Fibroblast of skin of back (primary cell): ENCODE data around the gene RNF215. TPM values are rescaled to one million over a fixed set of nuclear protein-coding genes. Genes with fewer than 3 reads are reported as not detected.
A peak's percentile ranks its signal among the peaks of the same experiment; 100 is the strongest.

ENCODE experiments used
- DNase-seq: peaks from one replicate; pipeline ENCODE4 v3.0.0-alpha.2; 2013
- polyA plus RNA-seq, 2 experiments: library from polyadenylated mRNA; unstranded; fragments of 120-200 nt; gene quantifications; one replicate each; pipeline ENCODE4 v1.2.1, GENCODE V29; 2013; ENCODE audit not compliant: insufficient read length in 2 of 2

RNF215 gene
- 22.0 TPM for polyA plus RNA-seq (2013, experiment 1 of 2; ENCODE audit: insufficient read length)
- polyA plus RNA-seq (2013, experiment 2 of 2; ENCODE audit: insufficient read length) = 19.8 TPM

DNA sequence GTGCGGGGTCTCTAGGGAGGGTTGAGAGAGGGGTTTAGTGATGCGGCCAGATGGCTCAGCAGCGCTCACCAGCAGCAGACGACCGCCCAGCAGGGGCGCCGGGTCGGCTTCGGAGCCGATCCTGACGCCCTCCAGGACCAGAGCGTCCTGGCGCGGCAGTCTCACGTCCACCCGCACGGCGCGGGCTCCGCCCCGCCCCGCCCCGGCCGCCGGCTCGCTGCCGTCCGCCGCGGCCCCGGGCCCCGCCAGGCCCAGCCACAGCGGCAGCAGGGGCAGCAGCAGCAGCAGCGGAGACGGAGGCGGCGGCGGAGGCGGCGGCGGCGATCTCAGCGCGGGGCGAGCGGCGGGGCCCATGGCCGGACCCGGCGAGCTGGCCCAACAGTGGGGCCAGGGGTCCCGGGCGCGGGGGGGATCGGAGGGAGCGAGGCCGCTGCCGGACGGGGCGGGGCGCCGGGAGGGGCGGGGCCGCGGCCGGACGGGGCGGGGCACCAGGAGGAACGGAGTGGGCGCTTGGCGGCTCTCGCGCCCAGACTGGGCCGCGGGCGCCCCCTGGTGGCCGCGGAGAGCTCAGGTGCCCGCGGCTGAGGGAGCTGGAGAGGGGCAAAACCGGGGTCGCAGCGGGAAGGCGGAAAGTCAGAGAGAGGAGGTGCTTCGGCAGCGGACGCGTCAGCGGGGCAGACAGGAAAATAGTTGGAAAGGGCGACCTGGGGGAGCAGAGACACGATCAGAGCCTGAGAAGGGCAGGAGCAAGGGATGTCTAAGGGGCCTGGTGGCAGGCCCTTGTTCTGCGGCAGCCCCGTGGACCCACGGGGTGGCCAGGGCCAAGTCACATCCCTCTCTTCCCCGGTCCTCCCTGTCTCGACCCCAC, at the start of gene RNF215:
RNF215 (minus strand) TSS at position 452 of the 868 bp plus-strand sequence; CDS start at position 354, 98 bp downstream.
- peak; percentile 76 for DNase-seq

DNA sequence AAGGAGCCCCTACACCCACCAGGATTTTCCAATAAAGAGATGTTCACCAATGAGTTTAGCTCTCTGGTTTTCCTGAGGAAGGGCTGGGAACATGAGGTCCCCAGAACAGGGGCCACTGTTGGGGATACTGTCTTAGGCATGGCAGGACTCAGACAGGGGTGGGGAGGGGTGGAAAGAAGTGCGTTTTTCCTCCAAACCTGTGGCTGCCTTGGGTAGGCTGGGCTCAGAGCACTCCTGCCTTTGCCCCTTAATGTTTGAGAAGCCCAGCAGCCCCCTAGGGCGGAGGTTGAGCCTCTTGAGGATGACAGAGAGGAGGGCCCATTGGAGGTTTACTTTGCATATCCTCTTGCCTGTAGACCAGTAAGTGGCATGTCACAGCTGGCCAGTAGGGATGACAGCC, 49.0 kb upstream of the RNF215 start:
- DNase-seq = no peak

DNA sequence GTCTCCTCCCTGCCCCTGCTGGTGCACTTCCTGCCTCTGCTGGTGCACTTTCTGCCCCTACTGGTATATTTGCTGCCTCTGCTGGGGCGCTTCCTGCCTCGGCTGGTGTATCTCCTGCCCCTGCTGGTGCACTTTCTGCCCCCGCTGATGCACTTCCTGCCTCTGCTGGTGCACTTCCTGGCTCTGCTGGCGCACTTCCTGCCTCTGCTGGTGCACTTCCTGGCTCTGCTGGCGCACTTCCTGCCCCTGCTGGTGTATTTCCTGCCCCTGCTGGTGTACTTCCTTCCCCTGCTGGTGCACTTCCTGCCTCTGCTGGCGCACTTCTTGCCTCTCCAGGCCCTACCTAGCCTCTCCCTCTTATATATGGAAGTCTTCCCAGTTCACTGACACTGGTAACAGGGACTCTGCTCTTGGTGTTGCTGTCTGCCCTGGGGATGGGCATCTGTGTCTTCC, 48.5 kb upstream of the RNF215 start:
- DNase-seq = no peak

DNA sequence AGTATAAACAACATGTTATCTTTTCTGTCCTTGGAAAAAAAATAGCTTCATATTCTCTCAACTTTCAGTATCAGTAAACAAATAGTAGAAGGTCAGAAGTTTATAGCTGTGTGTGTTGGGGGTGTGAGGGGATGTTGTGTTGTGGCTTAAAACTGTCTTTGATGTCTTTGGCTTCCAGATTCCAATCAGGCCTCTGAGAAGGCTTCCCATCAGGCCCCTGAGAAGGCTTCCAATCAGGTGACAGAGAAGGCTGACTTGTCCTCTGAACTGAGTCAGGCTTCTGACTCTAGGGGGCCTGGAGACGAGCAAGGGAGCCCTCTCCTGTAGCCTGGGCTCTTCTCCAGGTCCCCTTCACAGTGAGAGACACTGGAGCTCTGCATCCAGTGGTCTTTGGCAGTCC, 47.6 kb upstream of the RNF215 start:
- no peak for DNase-seq

DNA sequence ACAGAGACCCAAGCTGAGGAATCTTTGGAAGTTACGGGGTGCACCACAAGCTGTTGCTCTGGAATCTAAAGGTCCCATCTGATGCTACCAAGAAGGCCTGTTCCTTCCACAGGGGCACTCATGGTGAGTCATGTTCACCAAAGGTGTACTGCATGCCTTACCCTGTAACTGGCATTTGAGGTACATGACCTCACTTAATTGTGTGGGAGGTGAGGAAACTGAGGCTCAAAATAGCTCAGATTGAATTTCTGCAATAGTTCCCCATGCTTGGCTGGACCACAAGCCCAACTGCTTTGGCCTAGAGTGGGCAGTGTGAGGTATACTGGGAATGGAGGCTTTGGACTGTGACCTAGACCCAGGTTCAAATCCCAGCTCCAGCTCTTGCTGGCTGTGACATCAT, 46.6 kb upstream of the RNF215 start:
- DNase-seq = no peak

DNA sequence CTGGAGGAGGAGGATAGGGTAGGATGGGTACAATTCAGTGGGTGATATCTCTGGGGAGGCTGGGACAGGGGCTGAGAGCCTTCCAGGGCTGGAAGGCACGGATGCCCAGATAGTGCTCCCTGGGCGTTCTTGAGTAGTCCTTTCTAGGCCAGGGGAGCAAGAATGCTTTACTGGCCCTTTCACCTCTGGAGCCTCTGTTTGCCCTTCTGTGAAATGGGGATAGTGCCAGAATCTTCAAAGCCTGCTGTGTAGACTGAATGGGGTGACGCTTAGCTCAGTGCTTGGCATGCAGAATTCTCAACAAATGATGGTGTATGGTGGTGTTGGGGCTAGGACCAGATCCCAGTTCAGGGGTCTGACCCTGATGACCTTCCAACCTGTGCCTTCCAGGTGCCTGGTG, 46.0 kb upstream of the RNF215 start:
- DNase-seq = no peak

DNA sequence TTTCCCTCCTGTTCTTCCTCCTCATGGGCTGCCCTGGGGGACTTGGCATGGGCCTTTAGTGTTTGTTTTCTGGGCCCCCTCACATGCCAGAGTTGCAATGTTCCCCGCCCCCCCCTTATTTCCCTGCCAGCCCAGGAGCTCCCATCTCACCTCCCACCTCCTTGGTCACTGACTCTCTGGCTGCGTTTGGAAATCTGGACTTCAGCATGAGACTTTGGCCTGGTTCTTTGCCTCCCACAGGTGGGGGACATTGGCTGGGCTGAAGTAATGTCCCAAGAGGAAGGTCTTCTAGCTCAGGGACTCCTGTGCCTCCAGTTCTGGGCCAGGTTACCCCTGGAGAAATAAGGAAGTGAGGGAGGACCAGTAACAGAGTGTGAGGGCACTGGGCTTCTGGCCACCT, 45.3 kb upstream of the RNF215 start:
- DNase-seq = no peak

DNA sequence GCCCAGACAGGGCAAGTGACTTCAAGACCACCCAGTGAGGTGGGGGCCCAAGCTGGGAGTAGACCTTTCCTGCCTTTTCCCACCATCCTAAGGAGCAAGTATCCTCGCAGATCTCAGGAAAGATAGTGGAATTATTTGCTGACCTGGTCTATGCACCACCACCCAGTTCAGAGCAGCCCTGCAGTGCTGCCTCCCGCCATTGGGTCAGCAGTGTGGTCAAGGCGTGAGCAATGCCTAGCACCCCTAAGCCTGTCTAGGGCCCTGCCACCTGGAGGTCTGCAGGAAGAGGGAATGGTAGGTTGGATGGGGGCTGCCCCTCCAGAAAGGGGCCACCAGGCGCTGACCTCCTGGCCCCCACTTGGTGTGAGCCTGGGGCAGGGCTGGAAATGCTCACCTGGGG, 44.9 kb upstream of the RNF215 start:
- no peak for DNase-seq

DNA sequence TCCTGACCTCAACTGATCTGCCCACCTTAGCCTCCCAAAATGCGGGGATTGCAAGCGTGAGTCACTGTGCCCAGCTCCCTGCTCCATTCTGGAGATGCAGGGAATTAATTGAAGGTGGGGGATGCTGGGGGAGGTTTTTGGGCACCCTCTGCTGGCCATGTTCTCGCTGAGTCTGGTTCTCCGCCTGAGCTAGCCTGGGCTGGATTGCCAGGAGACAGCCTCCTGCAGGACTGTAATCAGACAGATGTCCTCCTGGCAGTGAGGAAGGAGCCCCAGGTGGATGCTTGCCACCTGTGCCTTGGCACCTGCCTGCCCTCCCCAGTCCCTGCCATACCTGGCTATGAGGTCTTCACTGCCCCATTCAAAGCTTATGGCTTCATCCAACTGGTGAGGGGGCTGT, 43.7 kb upstream of the RNF215 start:
- no peak for DNase-seq

DNA sequence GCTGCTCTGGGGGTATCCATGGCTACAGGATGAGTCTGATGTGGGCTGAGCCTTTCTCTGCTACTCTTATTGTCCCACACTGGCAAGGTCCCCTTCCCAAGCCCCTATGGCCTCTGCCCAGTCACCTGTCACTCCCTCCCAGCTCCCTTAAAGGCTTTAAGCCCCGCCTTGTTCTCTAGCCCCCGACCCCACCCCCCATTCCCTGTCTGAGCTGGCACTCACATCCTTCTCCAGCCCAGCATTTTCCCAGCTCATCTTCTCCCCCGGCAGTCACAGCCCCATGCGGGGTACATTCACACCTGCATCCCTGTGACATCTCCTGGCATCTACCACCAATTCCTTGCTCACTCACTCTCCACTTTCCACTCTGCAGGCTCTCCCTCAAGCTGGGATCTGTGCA, 42.7 kb upstream of the RNF215 start:
- DNase-seq = no peak

DNA sequence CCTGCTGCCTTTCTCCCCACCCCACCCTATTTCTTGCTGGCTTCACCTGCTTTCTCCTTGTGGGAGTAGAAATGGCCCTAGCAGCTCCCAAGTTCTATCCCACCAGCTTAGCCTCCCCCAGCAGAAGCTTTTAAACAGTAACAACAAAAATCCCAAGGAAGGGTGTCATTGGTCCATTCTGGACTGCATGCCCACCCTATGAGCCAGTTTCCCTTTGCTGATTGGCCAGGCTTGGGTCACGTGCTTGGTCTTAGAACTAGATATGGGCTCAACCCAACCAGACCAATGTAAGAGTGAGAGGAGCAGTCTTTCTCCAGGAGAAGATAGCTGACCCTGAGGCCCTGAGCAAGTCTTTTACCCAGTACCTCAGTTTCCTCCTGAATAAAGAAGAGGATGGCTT, 40.7 kb upstream of the RNF215 start:
- DNase-seq = no peak

DNA sequence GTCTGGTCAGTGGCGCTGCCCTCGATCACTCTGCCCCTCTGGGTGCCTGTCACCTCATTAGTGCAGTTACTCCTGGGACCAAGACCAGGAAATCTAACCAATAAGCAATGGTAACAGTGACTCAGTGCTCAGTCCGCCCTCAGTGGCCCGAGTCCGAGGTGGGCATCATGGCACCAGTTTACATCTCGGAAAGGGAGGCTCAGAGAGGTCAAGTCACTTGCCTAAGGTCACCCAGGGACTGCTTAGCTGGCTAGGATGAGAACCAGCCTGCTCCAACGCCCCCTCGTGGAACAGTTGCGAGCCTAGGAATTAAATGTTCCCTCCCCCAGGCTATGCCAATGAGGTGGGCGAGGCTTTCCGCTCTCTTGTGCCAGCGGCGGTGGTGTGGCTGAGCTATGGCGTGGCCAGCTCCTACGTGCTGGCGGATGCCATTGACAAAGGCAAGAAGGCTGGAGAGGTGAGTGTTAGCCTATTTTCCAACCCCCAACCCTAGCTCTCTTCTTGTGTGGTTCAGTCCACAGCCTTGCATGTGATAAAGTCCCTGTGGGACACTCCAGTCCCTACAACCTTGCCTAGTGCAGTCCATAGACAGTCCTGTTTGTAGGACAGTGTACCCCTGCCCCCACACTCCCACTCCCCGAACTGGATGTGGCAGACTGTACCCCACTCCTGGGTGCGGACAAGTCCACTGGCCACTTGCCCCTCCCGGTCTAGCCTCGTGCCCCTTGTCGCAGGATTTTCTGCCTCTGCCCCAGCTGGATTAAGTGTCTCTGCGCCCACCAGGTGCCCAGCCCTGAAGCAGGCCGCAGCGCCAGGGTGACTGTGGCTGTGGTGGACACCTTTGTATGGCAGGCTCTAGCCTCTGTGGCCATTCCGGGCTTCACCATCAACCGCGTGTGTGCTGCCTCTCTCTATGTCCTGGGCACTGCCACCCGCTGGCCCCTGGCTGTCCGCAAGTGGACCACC, 39.5 kb upstream of the RNF215 start:
- DNase-seq = peak; percentile 82

DNA sequence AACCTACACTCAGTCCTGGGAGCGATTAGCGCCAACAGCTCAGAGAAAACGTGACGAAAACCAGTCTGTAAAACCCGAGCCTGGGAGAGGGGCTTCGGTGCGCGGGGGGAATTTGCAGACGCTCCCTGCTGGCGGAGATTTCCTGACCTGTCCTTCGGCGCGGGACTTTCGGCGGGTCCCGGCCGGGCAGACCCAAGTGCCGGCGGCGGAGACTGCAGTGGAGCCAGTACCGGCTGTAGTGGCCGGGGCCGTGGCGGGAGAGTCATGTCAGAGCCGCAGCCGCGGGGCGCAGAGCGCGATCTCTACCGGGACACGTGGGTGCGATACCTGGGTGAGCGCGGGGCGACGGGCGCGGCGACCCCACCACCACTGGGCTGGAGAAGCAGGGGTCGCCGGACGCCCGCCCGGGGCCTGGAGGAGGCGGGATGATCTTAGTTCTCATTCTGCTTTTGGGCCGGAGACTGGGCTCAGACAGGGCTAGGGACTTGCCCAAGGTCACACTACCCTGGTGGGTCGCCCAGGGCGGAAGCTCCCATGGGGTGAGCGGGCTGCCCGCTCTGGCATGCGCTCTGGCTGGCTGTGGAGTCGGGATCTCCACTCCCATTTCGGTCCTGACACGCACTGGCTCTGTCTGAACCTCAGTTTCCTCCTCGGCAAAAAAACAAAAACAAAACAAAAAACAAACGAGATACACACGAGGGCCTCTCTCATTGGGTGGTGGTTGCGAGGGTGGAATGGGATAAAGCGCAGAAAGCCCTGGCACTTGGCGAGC, 38.6 kb upstream of the RNF215 start, which contains the start of gene MTFP1:
MTFP1 (plus strand) TSS at position 153 of the 772 bp plus-strand sequence; CDS start at position 265, 112 bp downstream.
- DNase-seq = peak; percentile 79

DNA sequence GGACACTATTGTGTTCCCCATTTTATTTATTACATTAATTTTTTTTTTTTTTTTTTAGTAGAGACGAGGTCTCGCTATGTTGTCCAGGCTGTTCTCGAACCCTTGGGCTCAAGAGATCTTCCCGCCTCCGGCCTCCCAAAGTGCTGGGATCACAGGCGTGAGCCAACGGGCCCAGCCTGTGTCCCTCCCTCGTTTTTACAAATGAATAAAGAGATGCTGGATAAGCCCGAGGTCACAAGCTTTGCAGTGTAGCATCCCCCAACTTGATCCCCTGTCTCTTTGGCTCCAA, 38.1 kb upstream of the RNF215 start:
- DNase-seq = no peak

DNA sequence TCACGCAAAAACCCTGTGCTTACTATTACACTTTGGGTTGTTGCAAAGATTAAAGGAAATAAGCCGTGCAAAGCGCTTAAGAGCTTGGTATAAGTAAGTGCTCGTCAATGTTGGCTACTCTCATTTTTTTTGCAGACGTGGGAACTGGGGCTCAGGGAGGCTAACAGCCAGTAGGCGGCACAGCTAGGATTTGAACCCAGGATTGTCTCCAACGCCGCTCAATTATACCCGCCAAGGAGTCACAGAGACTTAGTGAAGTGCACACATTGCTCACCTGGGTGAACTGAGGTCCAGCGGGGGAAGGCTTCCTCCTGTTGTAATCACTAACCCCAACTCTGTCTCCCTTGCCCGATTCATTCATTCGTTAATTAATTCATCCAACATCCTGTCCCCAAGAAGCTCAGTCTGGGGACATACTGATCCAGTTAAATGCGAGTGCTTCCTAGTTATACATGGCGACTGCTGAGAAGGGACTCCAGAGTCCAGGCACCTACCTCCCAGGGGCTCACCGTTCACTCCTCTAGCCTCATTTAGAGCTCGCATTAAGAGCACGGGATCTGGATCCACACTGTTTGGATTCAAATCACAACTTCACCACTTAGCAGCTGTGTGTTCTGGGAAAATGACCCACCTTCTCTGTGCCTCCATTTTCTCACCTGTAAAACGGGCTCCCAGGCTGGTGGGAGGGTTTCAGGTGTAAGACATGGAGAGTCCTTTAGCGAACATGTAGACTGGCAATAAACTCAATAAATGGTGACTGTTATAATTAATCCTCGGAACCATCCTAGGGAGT, 37.5 kb upstream of the RNF215 start:
- peak; percentile 41 for DNase-seq

DNA sequence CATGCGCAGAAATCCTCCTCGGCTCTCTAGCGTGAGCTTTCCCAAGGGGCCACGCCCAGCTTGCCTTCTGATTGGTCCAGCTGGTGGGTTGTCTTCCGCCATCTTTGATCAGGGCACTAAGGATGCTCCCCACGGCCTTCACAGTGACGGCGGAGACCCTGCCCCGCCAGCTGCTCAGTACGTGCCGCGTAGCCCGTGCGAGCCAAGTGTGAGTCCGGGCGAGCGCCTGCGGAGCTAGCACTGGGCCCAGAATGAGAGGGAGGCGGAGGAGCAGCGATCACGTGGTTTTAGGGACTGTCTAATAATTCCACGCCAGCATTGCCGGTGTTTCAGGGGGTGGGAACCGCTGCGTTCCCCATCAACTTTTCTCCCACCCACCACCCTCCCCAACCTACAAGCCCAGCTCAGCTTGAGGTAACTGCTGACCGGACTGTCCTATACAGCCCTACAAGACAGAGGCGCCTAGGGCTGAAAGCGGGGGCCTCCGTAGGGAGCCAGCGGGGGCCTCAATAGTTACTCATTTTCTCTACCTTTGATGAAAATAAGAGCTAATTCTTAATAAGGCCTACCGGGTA, 36.8 kb upstream of the RNF215 start:
- peak; percentile 100 for DNase-seq

DNA sequence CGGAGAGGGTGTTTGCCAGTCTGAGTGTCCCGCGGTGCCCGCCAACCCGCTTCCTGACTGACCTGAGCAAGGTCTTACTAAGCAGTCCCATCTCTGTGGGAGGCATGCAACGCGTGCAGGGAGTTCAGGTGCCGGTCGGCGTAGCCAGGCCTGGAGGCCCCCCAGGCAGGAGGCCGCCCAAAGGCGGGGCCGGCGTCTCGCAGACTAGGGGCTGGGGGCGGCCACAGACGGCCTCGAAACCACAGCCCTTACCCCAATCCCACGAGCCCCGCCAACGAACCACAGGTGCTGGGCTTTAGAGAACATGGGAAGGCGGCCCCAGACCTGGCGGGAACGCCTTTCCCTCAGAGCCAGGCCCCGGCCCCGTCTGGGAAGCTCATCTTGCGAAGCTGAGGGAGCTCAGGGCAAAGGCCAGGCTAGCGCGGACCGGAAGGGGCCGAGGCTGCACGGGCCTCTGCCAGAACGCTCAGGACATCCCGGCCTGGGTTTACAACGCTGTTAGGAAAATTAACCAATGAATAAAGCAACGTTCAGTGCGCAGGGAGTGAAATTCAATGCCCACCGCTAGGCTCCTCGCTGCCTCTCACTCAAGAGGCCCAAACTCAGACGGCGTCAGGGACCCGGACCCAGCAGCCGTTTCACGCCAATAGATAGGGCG, 36.2 kb upstream of the RNF215 start:
- no peak for DNase-seq

DNA sequence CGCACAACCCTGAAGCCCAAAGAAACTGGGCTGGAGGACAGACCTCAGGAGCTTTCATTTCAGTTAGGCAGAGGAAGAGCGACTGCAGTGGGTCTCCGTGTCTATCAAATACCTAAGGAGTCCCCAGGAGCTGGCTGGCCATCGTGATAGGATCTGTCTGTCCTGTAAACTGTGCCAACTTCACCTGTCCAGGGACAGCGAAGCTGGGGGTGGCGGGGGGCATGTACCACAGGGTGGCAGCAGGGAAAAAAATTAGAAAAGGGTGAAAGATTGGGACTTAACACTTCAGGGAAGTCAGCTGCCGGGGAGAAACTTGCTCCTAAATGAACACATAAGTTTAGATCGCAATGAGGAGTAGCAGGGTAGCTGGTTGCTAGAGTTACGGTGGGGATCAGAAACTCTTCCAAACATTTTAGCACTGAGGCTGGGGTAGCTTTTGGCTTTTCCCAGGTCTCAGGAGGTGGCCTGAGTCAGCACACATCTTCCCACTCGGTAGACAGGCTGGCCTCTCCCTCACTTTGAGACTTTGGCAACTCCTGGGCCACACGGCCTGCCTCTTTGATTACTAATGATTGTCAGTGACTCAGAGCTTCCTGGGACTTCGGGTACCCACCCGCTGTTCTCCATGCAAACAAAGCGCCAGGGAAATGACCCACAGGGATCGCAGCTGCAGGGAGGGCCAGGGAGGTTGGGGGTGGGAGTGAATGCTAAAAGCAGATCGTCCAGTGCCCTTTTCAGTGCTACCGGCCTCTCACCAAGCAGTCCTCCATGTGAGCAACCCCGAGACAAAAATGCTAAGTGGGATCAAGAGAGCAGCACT, 35.5 kb upstream of the RNF215 start:
- DNase-seq = peak; percentile 97

DNA sequence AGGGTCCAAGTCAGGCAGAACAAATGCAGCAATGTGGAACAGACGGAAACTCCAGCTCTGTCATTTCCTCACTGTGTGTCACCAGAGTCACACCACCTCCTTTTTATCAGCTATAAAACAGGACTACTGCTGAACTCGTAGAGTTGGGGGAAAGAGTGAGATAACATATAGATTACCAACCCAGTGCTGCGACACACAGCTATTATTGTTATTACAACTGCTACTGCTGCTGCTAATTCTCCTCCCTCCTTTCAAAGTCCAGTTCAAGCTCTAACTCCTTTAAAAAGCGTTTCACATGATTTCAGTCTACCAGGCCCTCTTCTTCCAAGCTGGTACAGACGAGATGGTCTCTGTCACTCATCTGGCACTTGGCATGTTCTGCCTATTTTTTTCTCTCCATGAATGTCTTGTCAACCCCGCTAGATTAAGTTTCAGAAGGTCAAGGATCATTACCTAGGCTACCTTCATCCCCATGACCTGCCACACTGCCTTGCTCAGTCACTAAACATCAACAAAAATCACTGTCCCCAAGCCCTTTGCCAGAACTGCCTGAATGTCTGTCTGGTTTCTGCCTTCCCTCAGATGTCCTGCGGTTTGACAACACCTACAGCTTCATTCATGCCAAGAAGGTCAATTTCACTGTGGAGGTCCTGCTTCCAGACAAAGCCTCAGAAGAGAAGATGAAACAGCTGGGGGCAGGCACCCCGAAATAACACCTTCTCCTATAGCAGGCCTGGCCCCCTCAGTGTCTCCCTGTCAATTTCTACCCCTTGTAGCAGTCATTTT, 34.7 kb upstream of the RNF215 start:
- peak; percentile 34 for DNase-seq
